Peyer's patch (tissue), 4 donors: ENCODE measurements around the gene ZNF79.

Experiments
- CTCF ChIP-seq, 6 experiments: fragments of 450-650 bp in 4 of 6; fragments of 200-600 bp in 2 of 6; sonication (generic) in 1 of 6; IDR thresholded peaks; one replicate each; pipeline ENCODE4 v1.5.1; 2017 to 2019; ENCODE audit warnings: antibody characterized with exemption in 6 of 6, mild to moderate bottlenecking in 3 of 6, moderate library complexity in 1 of 6
- POLR2A ChIP-seq, 2 donors: fragments of 450-650 bp; IDR thresholded peaks; one replicate each; pipeline ENCODE4 v1.5.1; 2017; ENCODE audit warnings: antibody characterized with exemption in 2 of 2, mild to moderate bottlenecking in 2 of 2, moderate library complexity in 2 of 2

DNA sequence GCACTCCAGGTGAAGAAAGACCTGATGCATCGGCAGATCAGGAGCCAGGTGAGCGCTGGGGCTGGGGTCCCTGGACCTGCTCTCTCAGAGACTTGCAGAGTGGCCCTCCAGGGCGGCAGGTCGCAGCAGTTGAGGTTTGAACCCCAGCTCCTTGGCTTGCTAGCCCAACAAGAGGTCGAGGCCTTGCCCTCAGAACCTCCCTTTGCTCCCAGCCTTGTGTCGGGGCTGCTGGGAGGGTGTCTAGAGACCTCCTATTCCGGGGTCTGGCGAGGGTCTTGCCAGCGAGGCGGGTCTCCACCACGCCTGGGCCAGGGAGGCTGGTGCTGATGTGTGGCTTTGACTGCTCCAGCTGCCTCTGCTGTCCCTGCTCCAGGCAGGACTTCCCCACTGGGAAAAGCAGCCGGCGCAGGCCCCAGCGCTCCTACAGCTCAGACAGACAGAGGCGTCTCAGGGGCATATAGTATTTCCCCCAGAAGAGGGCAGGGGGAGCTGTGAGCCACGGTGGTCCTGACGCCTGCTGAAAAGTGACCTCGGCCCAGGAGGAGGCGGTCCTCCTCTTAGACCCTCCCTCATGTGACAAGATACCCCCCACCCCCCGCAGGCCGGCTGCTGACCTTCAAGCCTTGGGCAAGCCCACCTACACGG, 65.4 kb downstream of the ZNF79 start:
- TF ChIP-seq CTCF (IDR thresholded peaks at IDR 0.05): no peak
- no peak for TF ChIP-seq POLR2A (IDR thresholded peaks at IDR 0.05)
